ENCODE measurements around the gene SUMO2. TPM values are rescaled to one million over a fixed set of nuclear protein-coding genes. Genes with fewer than 3 reads are reported as not detected.

Gene SUMO2
- total RNA-seq, 1 donor from 2014 or later, result 23.9 TPM

DNA sequence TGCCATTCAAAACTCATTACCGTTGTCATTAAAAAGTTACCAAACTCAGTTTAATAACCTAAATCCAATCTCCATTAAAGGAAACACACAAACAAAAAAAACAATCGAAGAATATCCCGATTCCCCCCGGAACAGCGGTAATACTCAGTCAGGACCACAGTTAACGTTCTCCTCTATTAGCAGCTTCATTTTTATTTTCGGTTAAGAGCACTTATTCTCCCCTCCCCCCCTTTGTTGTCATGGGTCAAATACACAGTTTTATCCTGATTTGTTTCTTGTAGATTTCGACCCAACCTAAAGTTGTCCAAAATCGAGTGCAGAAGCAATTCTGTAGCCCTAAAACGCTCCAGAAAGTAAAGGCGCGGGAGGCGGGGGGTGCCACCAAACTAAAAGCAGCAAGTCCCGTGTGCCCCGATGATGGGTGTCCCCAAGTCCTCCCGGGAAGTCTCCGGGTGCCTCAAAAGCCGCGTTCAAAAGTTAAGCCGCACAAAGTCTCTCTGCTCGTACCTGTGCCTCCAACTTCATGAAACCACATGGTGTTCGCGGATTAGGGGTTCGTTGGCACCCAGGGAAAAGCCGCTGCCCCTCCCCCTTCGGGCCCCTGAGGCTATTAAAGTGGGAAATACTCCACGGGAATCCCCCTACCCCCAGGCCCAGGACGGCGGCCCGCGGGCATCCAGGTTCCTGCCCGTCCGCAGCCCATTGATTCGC, 996 bp downstream of the SUMO2 start:
- peaks cover 24 to 25% of the 10 kb centered on the region in 2 donors for H3K36me3 ChIP-seq
- intact Hi-C loops (cut with DNase I), result loop anchor here (1.0 to 5.0 kb wide), 3 partner anchors 23 to 149 kb away; partner anchors contain the start of genes JPT1 and NUP85
- H3K27me3 ChIP-seq, result no peaks in the 10 kb centered on the region
- peak overlapping the region; percentile 80 to 97 for H3K4me3 ChIP-seq
- peak in 1 of 2 donors; percentile 71 for DNase-seq (ENCODE audit: low spot score in 2 of 2)
- no peaks in the 10 kb centered on the region for H3K9me3 ChIP-seq
- peak overlapping the region; percentile 94 to 100 for H3K27ac ChIP-seq
- peaks cover 6 to 18% of the 10 kb centered on the region in 2 donors for H3K4me1 ChIP-seq
- TF ChIP-seq, protein P1, sequence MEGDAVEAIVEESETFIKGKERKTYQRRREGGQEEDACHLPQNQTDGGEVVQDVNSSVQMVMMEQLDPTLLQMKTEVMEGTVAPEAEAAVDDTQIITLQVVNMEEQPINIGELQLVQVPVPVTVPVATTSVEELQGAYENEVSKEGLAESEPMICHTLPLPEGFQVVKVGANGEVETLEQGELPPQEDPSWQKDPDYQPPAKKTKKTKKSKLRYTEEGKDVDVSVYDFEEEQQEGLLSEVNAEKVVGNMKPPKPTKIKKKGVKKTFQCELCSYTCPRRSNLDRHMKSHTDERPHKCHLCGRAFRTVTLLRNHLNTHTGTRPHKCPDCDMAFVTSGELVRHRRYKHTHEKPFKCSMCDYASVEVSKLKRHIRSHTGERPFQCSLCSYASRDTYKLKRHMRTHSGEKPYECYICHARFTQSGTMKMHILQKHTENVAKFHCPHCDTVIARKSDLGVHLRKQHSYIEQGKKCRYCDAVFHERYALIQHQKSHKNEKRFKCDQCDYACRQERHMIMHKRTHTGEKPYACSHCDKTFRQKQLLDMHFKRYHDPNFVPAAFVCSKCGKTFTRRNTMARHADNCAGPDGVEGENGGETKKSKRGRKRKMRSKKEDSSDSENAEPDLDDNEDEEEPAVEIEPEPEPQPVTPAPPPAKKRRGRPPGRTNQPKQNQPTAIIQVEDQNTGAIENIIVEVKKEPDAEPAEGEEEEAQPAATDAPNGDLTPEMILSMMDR (IDR thresholded peaks at IDR 0.05), result no peak

DNA sequence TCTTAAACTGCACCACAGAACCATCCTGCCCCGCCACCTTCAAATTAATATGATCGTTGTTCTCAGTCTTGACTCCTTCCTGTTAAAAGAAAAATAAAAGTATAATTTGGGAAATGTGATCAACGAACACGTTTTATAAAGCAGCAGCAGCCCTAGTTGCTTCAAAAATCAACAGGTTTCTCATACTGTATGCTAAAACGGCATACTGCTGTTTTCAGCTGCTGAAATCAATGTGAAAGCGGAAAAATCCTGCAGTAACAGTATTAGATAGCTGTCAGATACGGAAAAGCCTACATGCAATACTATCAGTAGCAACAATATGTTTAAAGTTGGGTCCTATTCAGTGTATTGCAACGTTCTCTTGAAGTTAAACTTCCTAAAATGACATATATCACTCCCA, 1.6 kb downstream of the SUMO2 start:
- Histone ChIP-seq H3K4me3 (peak overlapping the region; percentile 80 to 97), H3K27ac (peak overlapping the region; percentile 94 to 100), H3K27me3 (no peaks in the 10 kb centered on the region), H3K4me1 (peaks cover 6 to 18% of the 10 kb centered on the region in 2 donors), H3K9me3 (no peaks in the 10 kb centered on the region), H3K36me3 (peaks cover 30% of the 10 kb centered on the region in 2 donors)
- TF ChIP-seq, protein P1 (IDR thresholded peaks at IDR 0.05), result no peak
- intact Hi-C loops (cut with DNase I), result loop anchor here (5.0 kb wide), 1 partner anchor 149 kb away; no protein-coding TSS in a partner anchor
- no peak for DNase-seq (ENCODE audit: low spot score in 2 of 2)

DNA sequence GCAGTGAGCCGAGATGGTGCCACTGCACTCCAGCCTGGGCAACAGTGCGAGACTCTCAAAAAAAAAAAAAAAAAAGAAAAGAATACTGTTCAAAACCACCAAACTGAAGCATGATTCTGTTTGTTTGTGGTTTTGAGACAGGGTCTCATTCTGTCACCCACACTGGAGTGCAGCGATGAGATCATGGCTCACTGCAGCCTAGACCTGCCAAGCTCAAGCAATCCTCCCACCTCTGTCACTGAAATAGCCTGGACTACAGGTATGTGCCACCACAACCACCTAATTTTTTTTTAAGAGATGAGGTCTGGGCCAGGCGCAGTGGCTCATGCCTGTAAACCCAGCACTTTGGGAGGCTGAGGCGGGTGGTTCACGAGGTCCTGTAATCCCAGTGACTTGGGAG, 4.3 kb downstream of the SUMO2 start:
- Histone ChIP-seq H3K4me1 (peaks cover 6 to 18% of the 10 kb centered on the region in 2 donors), H3K27ac (no peak overlapping the region), H3K27me3 (no peaks in the 10 kb centered on the region), H3K4me3 (no peak overlapping the region), H3K36me3 (peaks cover 56% of the 10 kb centered on the region in 2 donors), H3K9me3 (no peaks in the 10 kb centered on the region)
- no peak for DNase-seq (ENCODE audit: low spot score in 2 of 2)
- TF ChIP-seq, protein P1 (IDR thresholded peaks at IDR 0.05), result no peak
- intact Hi-C loops (cut with DNase I), result no loop called here

DNA sequence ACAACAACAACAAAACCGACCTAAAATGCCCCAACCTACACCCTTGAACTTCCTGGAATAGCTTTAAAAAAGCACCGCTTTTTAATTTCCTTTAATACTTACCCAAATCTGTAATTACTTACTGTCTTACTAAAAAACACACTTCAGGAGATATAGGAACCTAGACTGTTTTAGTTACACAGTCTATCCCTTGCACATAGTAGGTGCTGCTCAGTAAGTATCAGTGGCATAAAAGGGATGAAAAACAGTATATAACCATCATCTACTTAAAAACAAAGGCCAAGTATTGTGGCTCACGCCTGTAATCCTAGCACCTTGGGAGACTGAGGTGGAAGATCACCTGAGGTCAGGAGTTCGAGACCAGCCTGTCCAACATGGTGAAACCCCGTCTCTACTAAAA, 6.1 kb downstream of the SUMO2 start:
- Histone ChIP-seq H3K4me1 (peaks cover 6 to 15% of the 10 kb centered on the region in 2 donors), H3K9me3 (no peaks in the 10 kb centered on the region), H3K27ac (no peak overlapping the region), H3K27me3 (no peaks in the 10 kb centered on the region), H3K4me3 (no peak overlapping the region), H3K36me3 (peaks cover 67 to 71% of the 10 kb centered on the region in 2 donors)
- intact Hi-C loops (cut with DNase I), result no loop called here
- TF ChIP-seq, protein P1 (IDR thresholded peaks at IDR 0.05), result no peak
- no peak for DNase-seq (ENCODE audit: low spot score in 2 of 2)

DNA sequence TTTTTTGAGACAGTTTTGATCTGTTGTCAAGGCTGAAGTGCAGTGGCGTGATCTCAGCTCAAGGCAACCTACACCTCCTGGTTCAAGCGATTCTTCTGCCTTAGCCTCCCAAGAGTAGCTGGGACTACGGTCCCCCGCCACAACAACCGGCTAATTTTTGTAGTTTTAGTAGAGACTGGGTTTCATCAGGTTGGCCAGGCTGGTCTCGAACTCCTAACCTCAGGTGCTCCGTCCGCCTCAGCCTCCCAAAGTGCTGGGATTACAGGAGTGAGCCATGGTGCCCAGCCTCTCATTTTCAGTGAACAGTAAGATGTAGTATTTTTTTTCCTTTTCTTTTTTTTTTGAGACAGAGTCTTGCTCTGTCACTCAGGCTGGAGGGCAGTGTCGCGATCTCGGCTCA, 7.8 kb downstream of the SUMO2 start:
- TF ChIP-seq, protein P1 (IDR thresholded peaks at IDR 0.05), result no peak
- Histone ChIP-seq H3K4me1 (peaks cover 0 to 5% of the 10 kb centered on the region in 2 donors), H3K27ac (no peak overlapping the region), H3K9me3 (no peaks in the 10 kb centered on the region), H3K36me3 (peaks cover 69 to 77% of the 10 kb centered on the region in 2 donors), H3K27me3 (no peaks in the 10 kb centered on the region), H3K4me3 (no peak overlapping the region)
- DNase-seq (ENCODE audit: low spot score in 2 of 2), result no peak
- intact Hi-C loops (cut with DNase I), result no loop called here
